C4-2B (cell line): ENCODE measurements around the gene PZP.

ENCODE experiments used
- ZFX ChIP-seq: fragments of 450-650 bp; IDR thresholded peaks from 2 replicates; pipeline ENCODE4 v1.6.1; 2017
- TF ChIP-seq, protein P1 (sequence below): fragments of 450-650 bp; conservative IDR thresholded peaks from 2 replicates; pipeline ENCODE4 v1.5.1; 2017; ENCODE audit warnings: mild to moderate bottlenecking

DNA sequence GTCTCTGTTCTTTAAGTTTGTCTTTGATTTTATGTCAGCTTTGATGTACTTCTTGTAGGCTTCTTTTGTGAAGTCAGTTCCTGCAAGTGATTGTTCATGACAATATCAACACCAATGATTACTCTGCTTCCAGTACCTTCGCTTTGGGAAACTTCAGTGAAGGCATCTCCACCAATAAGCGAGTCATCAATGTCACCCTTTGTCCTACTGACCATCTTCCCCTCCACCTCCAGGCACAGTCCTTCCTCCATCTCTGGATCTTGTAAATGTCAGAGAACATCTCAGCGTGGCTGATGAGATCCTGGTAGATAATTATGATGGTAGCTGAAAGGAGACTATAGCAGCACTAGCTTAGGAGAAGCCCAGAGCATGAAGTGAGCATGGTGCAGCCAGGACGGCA is 52.1 kb downstream of the PZP start:
- TF ChIP-seq, protein P1, sequence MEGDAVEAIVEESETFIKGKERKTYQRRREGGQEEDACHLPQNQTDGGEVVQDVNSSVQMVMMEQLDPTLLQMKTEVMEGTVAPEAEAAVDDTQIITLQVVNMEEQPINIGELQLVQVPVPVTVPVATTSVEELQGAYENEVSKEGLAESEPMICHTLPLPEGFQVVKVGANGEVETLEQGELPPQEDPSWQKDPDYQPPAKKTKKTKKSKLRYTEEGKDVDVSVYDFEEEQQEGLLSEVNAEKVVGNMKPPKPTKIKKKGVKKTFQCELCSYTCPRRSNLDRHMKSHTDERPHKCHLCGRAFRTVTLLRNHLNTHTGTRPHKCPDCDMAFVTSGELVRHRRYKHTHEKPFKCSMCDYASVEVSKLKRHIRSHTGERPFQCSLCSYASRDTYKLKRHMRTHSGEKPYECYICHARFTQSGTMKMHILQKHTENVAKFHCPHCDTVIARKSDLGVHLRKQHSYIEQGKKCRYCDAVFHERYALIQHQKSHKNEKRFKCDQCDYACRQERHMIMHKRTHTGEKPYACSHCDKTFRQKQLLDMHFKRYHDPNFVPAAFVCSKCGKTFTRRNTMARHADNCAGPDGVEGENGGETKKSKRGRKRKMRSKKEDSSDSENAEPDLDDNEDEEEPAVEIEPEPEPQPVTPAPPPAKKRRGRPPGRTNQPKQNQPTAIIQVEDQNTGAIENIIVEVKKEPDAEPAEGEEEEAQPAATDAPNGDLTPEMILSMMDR, result no peak
- no peak for TF ChIP-seq ZFX
